ENCODE measurements around the gene GGTLC1.

The GGTLC1 gene

DNA sequence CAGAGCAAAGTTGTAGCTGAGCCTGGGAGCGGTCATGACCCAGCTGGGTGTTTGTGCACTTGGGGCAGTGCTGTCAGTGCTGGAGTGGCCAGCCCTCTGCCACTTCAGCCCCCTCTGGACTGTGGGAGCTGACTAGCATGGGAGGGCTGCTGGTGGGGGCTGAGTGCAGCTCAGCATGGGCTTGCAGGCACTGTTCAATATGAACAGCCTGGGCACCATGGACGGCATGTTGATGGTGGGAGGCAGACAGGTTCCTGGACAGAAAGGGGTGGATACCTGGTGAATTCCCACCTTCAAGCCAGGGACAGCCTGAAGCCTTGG is 50.5 kb downstream of the GGTLC1 start:
- Histone ChIP-seq H3K4me1 (ENCODE audit: insufficient read depth, low read length, severe bottlenecking) (no peaks in the 10 kb centered on the region), H3K27me3 (ENCODE audit: insufficient read depth, low read length) (no peaks in the 10 kb centered on the region), H3K9ac (ENCODE audit: low read length) (no peak overlapping the region), H3K4me3 (ENCODE audit: low read depth, low read length, poor library complexity, severe bottlenecking) (no peak overlapping the region), H3K9me2 (ENCODE audit: low read depth, low read length) (no peaks in the 10 kb centered on the region), H3K4me2 (ENCODE audit: low read length) (no peak overlapping the region), H3K9me3 (ENCODE audit: low read length) (no peaks in the 10 kb centered on the region), H2AFZ (ENCODE audit: low read length) (no peak overlapping the region), H3F3A (ENCODE audit: insufficient read depth, low read length) (no peaks in the 10 kb centered on the region), H3K79me2 (ENCODE audit: insufficient read depth, low read length) (no peaks in the 10 kb centered on the region), H3K27ac (ENCODE audit: low read depth, low read length, poor library complexity, severe bottlenecking) (no peak overlapping the region), H4K20me1 (ENCODE audit: insufficient read depth, low read length) (no peaks in the 10 kb centered on the region), H3K36me3 (ENCODE audit: insufficient read depth, low read length) (no peaks in the 10 kb centered on the region)
- TF ChIP-seq, protein P1, sequence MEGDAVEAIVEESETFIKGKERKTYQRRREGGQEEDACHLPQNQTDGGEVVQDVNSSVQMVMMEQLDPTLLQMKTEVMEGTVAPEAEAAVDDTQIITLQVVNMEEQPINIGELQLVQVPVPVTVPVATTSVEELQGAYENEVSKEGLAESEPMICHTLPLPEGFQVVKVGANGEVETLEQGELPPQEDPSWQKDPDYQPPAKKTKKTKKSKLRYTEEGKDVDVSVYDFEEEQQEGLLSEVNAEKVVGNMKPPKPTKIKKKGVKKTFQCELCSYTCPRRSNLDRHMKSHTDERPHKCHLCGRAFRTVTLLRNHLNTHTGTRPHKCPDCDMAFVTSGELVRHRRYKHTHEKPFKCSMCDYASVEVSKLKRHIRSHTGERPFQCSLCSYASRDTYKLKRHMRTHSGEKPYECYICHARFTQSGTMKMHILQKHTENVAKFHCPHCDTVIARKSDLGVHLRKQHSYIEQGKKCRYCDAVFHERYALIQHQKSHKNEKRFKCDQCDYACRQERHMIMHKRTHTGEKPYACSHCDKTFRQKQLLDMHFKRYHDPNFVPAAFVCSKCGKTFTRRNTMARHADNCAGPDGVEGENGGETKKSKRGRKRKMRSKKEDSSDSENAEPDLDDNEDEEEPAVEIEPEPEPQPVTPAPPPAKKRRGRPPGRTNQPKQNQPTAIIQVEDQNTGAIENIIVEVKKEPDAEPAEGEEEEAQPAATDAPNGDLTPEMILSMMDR (IDR thresholded peaks at IDR 0.05; ENCODE audit: low read length) = no peak
- no peak for TF ChIP-seq EZH2 (IDR thresholded peaks at IDR 0.05; ENCODE audit: borderline replicate concordance, low read length)

DNA sequence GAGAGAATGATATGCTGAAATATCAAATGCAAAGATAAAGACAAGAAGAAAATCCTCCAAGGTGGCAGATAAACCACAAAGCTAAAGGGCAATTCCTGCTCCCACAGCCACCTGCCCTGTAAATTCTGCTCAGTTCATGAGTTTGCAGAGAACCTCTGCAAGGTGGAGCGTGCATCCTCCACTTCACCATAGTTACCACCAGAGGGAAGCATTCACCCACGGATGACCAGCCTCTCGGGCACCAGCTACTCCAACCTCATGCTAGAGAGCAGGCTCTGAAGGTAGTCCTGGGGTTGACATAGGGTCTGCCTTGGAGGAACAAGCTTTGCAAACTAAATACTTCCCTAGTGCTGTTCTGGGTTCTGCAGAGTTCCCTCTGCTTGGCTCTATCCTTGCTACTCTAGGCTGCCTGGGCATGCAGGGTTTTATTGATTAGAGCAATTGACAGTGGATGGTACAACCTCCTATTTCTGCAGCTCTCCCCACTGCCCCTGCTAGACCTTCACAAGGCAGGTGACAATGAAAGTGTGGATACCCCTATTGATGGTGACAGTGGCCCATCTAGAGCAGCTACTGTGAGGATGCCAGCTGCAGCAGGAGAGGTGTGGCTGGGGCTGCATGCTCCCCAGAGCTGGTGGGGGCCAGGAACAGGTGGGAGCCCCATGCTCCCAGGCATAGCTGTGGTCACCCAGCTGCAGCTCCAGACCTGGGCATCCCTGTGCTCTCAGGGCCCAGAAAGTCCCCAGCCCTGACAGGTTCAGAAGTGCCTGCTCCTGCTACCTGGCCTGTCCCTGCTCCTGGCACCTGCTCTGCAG is 51.1 kb downstream of the GGTLC1 start:
- no peak overlapping the region for H3K4me2 ChIP-seq (ENCODE audit: low read length)
- H3K36me3 ChIP-seq (ENCODE audit: insufficient read depth, low read length) = no peaks in the 10 kb centered on the region
- H3K4me3 ChIP-seq (ENCODE audit: low read depth, low read length, poor library complexity, severe bottlenecking) = no peak overlapping the region
- H4K20me1 ChIP-seq (ENCODE audit: insufficient read depth, low read length) = no peaks in the 10 kb centered on the region
- no peaks in the 10 kb centered on the region for H3K4me1 ChIP-seq (ENCODE audit: insufficient read depth, low read length, severe bottlenecking)
- H3K79me2 ChIP-seq (ENCODE audit: insufficient read depth, low read length) = no peaks in the 10 kb centered on the region
- H3K27ac ChIP-seq (ENCODE audit: low read depth, low read length, poor library complexity, severe bottlenecking) = no peak overlapping the region
- no peaks in the 10 kb centered on the region for H3K9me2 ChIP-seq (ENCODE audit: low read depth, low read length)
- no peaks in the 10 kb centered on the region for H3F3A ChIP-seq (ENCODE audit: insufficient read depth, low read length)
- no peak overlapping the region for H3K9ac ChIP-seq (ENCODE audit: low read length)
- no peaks in the 10 kb centered on the region for H3K9me3 ChIP-seq (ENCODE audit: low read length)
- no peaks in the 10 kb centered on the region for H3K27me3 ChIP-seq (ENCODE audit: insufficient read depth, low read length)
- H2AFZ ChIP-seq (ENCODE audit: low read length) = no peak overlapping the region
- no peak for TF ChIP-seq EZH2 (IDR thresholded peaks at IDR 0.05; ENCODE audit: borderline replicate concordance, low read length)
- TF ChIP-seq, protein P1 (IDR thresholded peaks at IDR 0.05; ENCODE audit: low read length) = peak; percentile 62; the same call in 1 of the 2 replicates

All from OCI-LY1 (cell line).